ENCODE results near the gene SLC35F3. TPM values are rescaled to one million over a fixed set of nuclear protein-coding genes. Genes with fewer than 3 reads are reported as not detected.

The SLC35F3 gene
- total and polyA plus RNA-seq, 7 donors, result under 0.01 to 0.54 (median 0.28) TPM; not detected in 2

DNA sequence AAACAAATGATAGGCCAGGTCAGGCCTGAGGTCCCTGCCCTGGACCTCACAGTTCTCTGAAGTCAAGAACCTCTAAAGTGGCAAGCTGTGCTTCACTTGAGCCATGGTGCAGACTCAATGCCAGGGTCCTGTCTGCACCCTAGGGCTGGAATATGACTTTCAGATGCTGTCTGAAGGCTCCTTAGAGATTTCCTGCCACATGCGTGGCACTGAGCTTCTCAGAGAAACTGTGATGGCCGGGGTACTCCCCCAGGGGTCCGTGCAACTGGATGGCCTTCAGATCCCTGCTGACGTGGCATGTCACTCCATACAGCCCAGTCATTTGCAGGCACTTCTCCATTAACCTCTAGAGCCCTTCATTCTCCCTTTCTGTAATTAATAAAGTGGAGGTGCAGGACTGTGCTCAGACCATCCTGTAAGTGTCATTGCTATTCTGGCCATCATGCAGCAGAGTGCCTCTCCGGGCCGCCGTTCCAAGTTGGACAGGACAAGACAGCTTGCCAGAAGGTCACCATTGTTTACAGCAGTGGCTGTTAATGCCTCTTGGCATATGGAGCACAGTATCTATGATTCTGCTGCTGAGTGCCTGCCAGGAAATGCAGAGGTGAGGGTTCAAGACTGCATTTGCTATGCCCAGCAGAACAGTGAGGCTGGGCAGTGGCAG is 263.7 kb downstream of the SLC35F3 start:
- WGBS, 2 donors, result 73 to 78% methylated on average over 7 of the region's 7 CpGs
- Histone ChIP-seq H3K27ac (no peak overlapping the region), H3K9me3 (no peaks in the 10 kb centered on the region), H3K4me3 (no peak overlapping the region), H3K4me1 (peaks cover 0 to 7% (median 0%) of the 10 kb centered on the region in 4 donors), H3K36me3 (no peaks in the 10 kb centered on the region), H3K27me3 (no peaks in the 10 kb centered on the region)
- TF ChIP-seq, protein P1, sequence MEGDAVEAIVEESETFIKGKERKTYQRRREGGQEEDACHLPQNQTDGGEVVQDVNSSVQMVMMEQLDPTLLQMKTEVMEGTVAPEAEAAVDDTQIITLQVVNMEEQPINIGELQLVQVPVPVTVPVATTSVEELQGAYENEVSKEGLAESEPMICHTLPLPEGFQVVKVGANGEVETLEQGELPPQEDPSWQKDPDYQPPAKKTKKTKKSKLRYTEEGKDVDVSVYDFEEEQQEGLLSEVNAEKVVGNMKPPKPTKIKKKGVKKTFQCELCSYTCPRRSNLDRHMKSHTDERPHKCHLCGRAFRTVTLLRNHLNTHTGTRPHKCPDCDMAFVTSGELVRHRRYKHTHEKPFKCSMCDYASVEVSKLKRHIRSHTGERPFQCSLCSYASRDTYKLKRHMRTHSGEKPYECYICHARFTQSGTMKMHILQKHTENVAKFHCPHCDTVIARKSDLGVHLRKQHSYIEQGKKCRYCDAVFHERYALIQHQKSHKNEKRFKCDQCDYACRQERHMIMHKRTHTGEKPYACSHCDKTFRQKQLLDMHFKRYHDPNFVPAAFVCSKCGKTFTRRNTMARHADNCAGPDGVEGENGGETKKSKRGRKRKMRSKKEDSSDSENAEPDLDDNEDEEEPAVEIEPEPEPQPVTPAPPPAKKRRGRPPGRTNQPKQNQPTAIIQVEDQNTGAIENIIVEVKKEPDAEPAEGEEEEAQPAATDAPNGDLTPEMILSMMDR (IDR thresholded peaks at IDR 0.05), result no peak
- TF ChIP-seq EP300 (IDR thresholded peaks at IDR 0.05), result no peak
- DNase-seq, result no peak
- intact Hi-C loops (cut with DNase I), result no loop called here

DNA sequence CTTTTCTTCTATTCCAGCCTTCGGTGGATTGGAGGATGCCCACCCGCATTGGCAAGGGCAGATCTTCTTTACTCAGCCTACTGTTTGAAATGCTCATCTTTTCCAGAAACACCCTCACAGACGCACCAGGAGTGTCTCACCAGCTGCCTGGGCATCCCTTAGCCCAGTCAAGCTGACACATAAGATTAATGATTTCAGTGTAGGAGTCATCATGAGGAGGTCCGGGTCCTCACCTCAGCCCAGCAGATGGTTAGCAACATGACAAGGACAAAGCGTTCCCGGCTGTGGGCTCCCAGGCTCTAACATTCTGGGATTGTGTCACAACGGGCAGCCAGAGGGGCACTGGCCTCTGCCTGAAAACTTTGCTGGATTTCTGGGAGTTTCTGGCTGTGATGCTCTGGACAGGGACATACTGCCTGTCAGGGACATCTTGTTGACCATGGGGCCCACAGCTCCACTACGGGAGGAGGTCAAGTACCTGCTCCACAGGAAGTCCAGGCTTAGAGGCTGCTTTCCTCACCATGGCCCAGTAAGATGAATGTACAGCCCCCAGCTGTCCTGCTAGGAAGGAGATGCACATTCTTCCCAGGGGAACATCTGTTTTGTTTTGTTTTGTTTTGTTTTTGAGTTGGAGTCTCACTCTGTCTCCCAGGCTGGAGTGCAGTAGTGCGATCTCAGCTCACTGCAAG is 264.8 kb downstream of the SLC35F3 start:
- no peaks in the 10 kb centered on the region for H3K36me3 ChIP-seq
- H3K27me3 ChIP-seq, result no peaks in the 10 kb centered on the region
- intact Hi-C loops (cut with DNase I), result no loop called here
- TF ChIP-seq, protein P1 (IDR thresholded peaks at IDR 0.05), result no peak
- TF ChIP-seq EP300 (IDR thresholded peaks at IDR 0.05) (no peak), POLR2A (IDR thresholded peaks at IDR 0.05) (no peak), POLR2AphosphoS5 (IDR thresholded peaks at IDR 0.05) (no peak)
- H3K4me3 ChIP-seq, result no peak overlapping the region
- 87 to 91% methylated on average over 9 of the region's 9 CpGs for WGBS, 2 donors
- DNase-seq, result no peak
- no peak overlapping the region for H3K27ac ChIP-seq
- H3K4me1 ChIP-seq, result no peaks in the 10 kb centered on the region
- no peaks in the 10 kb centered on the region for H3K9me3 ChIP-seq

DNA sequence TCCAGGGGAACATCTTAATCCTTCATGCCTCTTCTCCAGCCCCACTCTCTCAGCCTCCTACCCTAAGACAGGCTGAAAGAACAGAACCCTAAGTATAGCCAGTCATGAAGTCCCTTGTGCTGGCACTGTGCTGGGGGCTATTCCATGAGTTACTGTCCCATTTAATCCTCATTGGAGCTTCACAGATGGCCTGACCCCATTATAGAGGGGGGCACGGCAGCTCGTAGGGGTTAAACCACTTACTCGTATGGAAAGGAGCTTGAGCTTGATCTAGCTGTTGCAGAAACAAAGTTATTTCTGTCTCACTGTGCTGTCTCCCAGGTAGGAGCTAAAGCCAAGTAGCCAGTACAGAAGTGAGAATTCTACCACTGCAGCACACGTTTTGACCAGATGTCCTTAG is 265.6 kb downstream of the SLC35F3 start:
- no peaks in the 10 kb centered on the region for H3K27me3 ChIP-seq
- 80 to 81% methylated on average over 4 of the region's 4 CpGs for WGBS, 2 donors
- no peak for DNase-seq
- no peak overlapping the region for H3K4me3 ChIP-seq
- H3K27ac ChIP-seq, result no peak overlapping the region
- no peaks in the 10 kb centered on the region for H3K9me3 ChIP-seq
- intact Hi-C loops (cut with DNase I), result no loop called here
- no peaks in the 10 kb centered on the region for H3K36me3 ChIP-seq
- no peaks in the 10 kb centered on the region for H3K4me1 ChIP-seq
- TF ChIP-seq, protein P1 (IDR thresholded peaks at IDR 0.05), result no peak
- TF ChIP-seq POLR2AphosphoS5 (IDR thresholded peaks at IDR 0.05), result no peak
- TF ChIP-seq EP300 (IDR thresholded peaks at IDR 0.05), result no peak
- no peak for TF ChIP-seq POLR2A (IDR thresholded peaks at IDR 0.05)

DNA sequence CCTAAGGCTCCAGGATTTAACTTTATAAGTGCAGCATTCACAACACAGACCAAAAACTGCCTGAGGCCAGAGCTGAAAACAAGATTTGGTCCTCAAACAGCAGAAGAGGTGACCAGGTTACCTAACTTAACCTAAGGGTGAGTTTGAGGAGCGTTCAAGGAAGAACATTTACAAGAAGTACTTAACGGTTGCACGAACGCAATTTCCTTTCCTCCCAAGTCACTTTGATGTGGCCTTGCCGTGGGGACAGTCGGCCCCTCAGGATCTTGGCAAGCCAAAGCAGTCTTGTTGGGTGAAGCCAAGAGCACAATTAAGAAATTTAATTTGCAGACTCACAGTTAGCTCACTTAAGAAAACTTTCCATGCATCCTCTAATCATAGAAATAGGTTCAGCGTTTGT is 266.1 kb downstream of the SLC35F3 start:
- Histone ChIP-seq H3K9me3 (no peaks in the 10 kb centered on the region), H3K36me3 (no peaks in the 10 kb centered on the region), H3K4me3 (no peak overlapping the region), H3K4me1 (no peaks in the 10 kb centered on the region), H3K27me3 (no peaks in the 10 kb centered on the region), H3K27ac (no peak overlapping the region)
- TF ChIP-seq EP300 (IDR thresholded peaks at IDR 0.05) (no peak), POLR2A (IDR thresholded peaks at IDR 0.05) (no peak), POLR2AphosphoS5 (IDR thresholded peaks at IDR 0.05) (no peak)
- TF ChIP-seq, protein P1 (IDR thresholded peaks at IDR 0.05), result no peak
- 40 to 59% methylated on average over 7 of the region's 7 CpGs for WGBS, 2 donors
- DNase-seq, result no peak
- intact Hi-C loops (cut with DNase I), result no loop called here
